ENCODE measurements around the gene DUOXA2.

DUOXA2 gene

DNA sequence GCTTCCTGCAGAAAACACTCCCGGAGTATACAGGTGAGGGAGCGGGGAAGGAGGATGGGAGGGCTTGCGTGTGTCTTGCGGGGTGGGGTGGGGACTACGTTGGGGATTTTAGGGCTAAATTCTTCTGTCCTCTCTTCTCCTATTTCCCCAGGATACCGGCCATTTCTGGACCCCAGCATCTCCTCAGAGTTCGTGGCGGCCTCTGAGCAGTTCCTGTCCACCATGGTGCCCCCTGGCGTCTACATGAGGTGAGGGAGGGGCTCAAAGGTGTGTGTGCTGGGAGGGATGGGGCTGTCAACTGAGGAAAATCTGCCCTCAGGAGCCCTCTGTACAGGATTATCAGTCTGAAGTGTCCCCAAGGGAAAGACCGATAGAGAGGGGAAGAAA lies 22.2 kb downstream of the DUOXA2 start:
- no peak for DNase-seq (ENCODE audit: low read depth)

DNA sequence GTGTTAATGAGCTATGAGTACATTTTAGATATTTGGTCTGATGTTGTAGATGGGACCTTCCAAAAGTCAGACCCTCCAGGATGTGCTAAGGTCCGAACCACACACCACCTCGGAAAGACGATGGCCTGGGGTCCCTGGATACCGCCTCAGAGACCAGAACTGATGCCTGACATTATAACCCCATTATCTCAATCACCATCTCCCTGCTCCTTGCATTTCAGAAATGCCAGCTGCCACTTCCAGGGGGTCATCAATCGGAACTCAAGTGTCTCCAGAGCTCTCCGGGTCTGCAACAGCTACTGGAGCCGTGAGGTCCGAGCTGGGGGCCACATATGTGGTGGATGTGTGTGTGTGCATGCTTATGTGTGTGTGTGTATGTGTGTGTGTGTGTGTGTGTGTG lies 23.6 kb downstream of the DUOXA2 start:
- no peak for DNase-seq (ENCODE audit: low read depth)

DNA sequence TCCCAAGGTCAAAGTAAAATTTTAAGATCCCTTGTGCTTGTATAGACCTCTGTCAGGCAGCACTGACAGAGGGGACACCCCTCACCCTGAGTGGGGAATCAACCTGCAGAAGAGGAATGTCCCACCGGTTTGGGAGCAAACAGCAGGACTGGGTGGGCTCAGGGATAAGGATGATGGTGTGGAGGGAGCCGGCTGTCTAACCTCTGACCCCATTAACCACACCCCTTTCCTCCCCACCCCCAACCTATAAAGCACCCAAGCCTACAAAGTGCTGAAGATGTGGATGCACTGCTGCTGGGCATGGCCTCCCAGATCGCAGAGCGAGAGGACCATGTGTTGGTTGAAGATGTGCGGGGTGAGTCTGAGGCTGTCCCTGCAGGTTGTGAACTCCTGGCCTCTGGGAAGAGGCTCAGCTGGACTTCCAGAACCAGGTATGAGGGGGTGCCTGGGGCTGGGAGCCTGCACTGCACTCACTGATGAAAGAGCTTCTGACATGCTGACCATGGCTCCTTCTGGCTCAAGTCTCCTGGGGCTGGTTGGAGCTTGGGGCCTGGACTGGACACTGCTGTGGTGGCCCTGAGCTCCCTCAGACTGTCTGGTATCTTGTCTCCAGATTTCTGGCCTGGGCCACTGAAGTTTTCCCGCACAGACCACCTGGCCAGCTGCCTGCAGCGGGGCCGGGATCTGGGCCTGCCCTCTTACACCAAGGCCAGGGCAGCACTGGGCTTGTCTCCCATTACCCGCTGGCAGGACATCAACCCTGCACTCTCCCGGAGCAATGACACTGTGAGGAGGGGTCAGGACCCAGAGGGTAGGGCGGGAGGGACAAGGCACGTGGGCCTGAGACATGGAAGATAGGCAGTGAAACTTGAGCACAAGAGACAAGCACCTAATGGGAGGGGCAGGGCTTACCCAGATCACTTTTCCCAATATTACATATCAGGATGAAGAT lies 25.0 kb downstream of the DUOXA2 start:
- no peak for DNase-seq (ENCODE audit: low read depth)

DNA sequence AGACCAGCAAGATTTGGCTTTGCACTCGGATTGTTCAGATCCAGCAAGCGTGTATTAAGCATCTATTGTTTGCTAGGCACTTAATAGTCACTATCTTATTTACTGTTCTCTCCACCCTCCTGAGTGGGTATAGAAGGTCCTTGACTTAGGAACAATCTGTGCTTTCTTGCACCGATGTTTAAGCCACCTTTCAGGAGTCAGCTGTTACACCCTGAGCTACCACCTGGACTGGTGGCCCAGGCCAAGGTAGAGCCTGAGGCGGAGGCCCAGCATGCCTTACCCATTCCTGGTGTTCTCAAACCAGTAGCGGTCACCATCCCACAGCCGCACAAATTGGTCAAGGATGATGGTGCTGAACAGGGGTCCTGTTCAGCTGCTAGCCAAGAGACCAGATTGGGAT lies 25.6 kb downstream of the DUOXA2 start:
- DNase-seq (ENCODE audit: low read depth), result no peak

DNA sequence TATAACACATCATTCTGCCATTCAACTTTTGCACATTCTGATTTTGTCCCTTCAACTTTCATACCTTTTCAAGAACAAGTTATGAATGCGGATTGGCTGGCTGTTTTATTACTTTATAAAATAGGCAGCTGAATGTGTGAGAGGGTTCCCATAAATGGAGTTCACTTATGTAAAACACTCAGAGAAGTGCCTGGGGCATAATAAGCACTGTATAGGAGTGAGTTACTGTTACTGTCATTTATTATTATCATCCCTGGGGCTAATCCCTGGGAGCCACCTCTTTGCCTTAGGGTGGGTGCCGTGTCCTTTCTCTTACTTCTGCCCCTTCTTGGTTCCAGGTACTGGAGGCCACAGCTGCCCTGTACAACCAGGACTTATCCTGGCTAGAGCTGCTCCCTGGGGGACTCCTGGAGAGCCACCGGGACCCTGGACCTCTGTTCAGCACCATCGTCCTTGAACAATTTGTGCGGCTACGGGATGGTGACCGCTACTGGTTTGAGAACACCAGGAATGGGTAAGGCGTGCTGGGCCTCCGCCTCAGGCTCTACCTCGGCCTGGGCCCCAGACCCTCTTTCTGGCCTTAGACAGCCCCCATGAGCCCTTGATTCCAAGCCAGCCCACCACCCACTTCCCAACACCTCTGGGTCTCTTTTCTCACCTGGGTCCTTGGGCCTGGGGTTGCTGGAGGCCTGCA lies 26.6 kb downstream of the DUOXA2 start:
- DNase-seq (ENCODE audit: low read depth), result no peak

DNA sequence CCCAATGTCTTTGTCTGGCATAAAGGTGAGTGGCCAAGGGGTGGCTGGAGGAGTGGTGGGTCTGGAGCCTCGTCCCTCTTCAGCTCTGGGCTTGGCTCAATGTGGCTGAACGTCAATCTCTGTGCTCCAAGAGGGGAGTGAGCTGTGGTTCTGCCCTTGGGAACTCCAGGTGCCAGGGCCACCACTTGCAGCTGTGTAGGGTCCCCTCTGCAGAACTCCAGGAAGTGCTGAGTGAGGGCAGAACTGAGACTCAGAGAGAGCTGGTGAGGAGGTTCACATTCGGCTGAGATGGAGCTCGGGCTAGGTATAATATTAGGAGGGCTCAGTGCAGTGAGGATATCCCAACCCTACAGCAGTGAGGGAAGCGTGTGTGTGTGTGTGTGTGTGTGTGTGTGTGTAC lies 27.3 kb downstream of the DUOXA2 start:
- DNase-seq (ENCODE audit: low read depth), result no peak

DNA sequence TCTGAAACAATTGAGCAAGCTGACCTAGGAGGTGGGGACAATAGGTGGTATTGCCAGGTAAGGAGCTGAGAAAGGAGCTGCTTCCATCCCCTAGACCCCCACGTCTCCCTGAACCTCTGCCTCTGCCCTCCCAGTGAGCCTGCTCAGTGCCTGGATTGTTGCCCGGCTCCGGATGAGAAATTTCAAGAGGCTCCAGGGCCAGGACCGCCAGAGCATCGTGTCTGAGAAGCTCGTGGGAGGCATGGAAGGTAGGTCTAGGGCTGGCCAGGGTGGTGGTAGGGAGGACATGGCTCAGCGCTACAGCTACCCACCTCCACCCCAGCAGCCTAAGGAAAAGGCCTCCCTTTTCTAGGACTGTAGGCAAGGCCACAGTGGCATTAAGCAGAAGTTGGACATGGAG lies 28.9 kb downstream of the DUOXA2 start:
- no peak for DNase-seq (ENCODE audit: low read depth)

DNA sequence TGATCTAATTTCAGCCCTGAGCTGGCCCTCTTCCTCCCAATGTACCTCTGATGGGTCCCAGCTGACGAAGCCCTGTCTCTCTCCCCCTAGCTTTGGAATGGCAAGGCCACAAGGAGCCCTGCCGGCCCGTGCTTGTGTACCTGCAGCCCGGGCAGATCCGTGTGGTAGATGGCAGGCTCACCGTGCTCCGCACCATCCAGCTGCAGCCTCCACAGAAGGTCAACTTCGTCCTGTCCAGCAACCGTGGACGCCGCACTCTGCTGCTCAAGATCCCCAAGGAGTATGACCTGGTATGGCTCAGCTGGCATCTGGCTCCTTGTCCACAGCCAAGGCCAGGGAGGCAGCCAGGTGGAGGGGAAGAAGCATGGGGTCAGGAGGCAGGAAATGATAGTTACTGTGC lies 29.8 kb downstream of the DUOXA2 start:
- no peak for DNase-seq (ENCODE audit: low read depth)

DNA sequence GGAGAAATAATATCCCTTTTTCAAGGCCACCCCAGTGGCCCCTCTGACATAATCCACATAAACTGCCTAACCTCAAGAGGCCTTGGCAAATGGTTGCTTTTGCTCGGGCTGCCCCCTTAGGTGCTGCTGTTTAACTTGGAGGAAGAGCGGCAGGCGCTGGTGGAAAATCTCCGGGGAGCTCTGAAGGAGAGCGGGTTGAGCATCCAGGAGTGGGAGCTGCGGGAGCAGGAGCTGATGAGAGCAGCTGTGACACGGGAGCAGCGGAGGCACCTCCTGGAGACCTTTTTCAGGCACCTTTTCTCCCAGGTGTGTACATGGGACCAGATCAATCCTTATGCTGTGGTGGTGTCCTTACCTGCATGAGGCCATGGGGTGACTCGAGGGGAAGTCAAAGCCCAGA lies 30.6 kb downstream of the DUOXA2 start:
- DNase-seq (ENCODE audit: low read depth), result no peak

DNA sequence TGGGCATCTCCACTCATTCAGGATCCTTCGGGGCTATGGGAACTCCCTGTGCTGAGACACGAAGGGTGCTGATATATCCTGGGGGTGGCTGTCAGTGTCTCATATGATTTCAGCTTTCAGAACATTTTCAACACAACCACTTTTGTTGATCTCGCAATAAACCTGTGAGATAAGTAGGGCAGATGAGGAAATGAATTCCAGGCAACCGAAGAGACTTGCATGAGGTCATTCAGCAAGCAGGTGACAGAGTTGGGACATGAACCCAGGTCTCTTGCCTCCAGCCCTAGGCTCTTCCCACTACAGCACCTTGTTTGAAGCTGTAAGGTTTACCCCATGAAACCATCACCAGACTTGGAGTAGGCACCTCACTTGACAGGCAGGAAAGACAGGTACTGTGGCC lies 32.3 kb downstream of the DUOXA2 start:
- no peak for DNase-seq (ENCODE audit: low read depth)

DNA sequence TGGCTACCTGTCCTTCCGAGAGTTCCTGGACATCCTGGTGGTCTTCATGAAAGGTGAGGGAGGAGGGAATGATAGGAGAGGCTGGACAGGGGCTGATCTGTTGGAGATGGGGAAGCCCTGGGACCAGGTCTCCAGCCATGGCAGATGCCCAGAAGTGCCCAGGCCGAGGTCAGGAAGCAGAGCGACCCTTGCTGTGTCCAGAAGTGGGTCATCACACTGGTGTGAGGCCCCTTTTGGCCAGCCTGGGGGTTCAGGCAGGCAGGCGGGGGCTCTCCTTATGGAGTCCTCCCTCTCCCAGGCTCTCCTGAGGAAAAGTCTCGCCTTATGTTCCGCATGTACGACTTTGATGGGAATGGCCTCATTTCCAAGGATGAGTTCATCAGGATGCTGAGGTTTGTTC lies 33.5 kb downstream of the DUOXA2 start:
- DNase-seq (ENCODE audit: low read depth), result no peak

DNA sequence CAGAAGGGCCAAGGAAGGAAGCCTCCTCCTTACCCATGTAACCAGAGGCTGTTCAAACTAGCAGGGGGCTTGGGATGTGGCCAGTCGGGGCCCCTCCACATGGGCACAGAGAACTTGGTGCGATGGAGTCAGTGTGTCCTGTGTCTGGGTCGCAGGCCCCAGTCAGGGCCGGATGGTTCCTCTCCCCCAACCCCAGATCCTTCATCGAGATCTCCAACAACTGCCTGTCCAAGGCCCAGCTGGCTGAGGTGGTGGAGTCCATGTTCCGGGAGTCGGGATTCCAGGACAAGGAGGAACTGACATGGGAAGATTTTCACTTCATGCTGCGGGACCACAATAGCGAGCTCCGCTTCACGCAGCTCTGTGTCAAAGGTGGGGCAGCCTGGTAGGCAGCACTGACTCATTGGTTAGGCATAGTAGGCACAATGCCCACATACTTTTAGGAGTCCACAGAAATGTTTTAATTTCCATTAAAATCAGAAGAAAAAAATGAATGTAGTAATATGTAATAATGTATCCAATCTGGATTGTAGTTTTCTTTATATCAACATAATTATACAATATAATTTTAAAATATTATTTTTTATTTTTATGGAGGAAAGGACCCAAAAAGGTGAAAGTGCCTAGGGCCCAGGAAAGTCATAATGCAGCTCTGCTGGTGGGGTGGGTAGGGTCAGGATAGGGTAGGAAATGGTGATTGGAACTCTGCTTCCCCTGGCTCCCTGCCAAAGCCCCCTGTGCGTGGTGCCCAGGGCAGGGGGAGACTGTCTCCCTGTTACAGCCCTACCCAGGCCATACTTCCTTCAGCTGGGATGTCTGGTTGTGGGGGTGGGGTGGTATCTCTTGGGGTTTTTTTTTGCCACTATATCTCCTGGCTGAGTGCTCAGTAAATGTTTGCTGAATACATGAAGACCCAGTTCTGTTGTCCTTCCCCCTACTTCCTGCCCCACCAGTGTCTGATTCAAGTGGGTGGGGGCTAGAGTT lies 34.2 kb downstream of the DUOXA2 start:
- no peak for DNase-seq (ENCODE audit: low read depth)

DNA sequence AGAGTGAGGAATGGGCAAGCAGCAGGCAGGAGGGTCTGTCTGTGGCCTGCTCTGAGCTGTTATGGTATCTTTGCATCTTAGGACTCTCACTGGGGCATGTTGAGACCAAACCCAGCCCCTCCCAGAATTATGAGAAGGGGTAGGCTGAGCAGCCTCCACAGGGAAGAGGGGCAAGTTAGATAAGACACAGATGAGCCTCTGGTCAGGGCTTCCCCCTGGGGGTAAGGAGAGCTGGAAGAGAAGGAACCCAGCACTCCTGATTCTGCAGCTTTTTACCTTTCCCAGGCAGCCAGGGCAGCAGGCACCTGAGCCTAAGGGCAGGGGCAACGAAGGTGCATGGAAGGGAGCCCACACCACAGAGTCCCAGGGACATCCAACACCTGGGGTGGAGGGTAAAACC lies 34.9 kb downstream of the DUOXA2 start:
- DNase-seq (ENCODE audit: low read depth), result no peak

DNA sequence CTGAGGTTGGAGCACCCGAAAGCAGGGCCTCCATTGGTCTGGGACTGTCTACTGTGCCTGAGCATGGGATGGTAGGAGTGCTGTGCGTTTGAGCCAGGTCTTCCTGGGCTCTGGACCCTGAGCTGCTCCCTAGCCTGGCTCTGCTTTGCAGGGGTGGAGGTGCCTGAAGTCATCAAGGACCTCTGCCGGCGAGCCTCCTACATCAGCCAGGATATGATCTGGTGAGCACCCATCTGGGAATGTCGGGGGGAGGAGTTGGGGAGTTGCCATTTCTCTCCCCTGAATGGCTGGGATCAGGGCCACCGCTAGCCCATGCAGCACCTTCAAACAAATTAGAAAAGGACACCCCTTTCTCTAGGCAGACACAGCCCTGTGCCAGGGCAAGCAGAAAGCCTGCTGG lies 36.4 kb downstream of the DUOXA2 start:
- peak; percentile 26 for DNase-seq (ENCODE audit: low read depth)

DNA sequence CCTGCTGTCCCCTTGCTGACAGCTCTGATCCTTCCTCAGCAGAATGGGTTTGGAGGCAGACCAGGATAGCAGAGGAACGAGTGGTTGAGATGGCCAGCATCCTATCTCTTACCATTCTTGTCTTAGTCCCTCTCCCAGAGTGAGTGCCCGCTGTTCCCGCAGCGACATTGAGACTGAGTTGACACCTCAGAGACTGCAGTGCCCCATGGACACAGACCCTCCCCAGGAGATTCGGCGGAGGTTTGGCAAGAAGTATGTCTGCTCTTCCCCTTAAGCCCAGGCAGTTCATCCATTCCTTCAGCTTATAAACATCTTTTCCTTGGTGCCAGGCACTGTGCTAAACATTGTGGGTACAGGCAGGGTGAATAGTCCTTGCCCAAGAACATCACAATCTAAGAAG lies 36.9 kb downstream of the DUOXA2 start:
- DNase-seq (ENCODE audit: low read depth), result no peak

DNA sequence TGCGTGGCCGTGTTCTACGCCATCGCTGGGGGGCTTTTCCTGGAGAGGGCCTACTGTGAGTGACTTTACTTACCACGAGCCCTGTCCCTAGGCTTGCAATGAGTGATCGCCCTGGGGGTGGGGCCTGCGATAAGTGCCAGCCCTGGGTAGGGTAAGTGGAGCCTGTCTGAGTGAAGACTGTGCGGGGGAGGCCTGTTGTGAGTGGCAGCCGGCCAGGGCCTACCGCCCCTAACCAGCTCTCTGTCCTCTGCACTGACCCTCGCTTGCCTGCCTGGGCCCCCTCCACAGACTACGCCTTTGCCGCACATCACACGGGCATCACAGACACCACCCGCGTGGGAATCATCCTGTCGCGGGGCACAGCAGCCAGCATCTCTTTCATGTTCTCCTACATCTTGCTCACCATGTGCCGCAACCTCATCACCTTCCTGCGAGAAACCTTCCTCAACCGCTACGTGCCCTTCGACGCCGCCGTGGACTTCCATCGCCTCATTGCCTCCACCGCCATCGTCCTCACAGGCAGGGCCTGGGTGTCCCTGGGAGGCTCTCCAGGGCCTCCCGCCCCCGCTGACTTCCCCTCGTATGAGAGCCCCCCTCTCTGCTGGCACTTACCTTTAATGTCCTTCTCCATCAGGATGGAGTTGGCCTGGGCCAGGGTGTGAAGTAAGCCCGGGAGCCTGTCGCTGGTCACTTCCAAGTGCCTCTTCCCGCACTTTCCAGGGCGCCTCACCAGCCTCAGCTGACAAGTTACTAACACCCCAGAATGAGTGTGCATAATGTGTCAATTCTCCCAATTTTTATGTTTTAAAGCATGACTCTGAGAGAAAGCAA lies 38.1 kb downstream of the DUOXA2 start:
- DNase-seq (ENCODE audit: low read depth), result no peak

DNA sequence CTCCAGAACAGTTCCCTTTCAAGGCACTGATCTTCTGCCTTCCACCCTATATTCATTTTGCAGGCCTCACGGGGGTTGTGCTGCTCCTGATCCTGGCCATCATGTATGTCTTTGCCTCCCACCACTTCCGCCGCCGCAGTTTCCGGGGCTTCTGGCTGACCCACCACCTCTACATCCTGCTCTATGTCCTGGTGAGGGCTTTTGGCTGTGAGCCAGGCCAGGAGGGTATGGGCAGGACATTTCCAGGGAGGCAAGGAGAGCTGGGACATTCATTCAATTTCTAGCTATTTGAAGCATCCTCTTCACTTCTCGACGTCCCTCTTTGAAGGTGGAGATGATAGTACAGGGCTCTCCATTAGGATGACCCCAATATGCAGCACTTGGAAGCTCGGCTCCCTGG lies 41.6 kb downstream of the DUOXA2 start:
- DNase-seq (ENCODE audit: low read depth), result no peak

DNA sequence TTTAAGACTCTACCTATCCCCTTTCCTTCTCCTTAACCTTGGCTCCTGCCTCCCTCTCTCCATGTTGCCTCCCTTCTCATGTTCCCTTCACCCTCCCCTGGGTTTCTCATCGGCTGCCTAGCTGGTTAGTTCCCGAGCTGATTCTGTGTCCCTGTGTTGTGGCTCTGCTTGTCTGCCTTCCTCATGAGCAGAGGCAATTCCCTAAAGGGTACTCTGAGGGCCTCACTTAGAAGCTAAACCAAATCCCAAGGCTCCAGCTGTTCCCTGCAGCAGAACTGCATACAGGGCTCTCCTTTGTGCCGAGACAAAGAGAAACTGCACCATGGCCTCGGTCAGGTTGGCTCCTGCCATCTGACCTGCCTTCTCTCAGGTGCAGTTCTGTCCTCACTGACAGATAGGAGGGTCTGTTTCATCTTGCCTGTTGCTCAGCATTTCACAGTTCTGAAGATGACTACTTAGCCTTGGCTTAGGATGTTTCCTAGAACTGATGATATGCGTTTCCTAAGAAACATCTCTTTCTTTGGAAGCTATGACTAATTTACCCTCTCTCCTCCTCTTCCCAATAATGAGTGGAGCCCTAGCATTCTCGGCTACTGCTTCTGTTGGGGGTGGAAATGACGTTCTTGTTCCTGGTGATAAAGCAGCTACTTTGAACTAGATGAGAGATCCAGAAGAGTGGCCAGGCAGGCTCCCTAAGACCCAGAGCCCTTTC lies 42.8 kb downstream of the DUOXA2 start:
- DNase-seq (ENCODE audit: low read depth), result peak; percentile 66

DNA sequence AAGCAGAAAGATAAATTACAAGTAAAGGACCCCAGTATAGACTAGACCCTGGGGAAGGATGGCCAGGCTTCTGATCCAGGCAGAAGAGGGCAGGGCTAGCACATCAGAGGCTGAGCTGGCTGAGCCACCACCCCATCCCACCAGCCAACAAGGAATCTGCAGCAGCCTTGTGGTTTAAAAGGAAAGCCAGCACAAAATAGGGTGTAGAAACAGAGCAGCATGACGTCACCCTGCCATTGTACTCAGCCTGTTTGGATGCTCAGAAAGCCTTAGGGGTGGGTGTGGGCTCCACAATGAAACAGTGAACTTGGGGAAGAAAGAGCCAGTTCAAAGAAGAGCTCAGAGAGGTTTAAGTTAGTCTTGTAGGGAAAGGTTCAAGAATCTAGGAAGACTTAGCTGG lies 43.8 kb downstream of the DUOXA2 start:
- DNase-seq (ENCODE audit: low read depth), result peak; percentile 88

DNA sequence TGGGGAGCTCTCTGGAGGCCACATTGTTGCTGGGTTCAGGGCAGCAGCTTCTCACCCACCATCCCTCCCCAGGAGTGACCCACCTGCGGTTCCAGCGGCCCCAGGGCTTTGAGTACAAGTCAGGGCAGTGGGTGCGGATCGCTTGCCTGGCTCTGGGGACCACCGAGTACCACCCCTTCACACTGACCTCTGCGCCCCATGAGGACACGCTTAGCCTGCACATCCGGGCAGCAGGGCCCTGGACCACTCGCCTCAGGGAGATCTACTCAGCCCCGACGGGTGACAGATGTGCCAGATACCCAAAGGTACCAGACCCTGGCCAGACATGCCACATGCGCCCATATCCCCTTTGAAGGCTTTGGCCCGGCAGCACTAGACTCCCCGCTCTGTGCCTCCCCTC lies 47.5 kb downstream of the DUOXA2 start:
- DNase-seq (ENCODE audit: low read depth), result no peak

Measured in ELR (cell line).